Testis (tissue), 2 donors: ENCODE data around the gene GYPC.

Experiments
- CTCF ChIP-seq, 3 experiments: fragments of 450-650 bp in 2 of 3; fragments of 200-600 bp in 1 of 3; sonication (generic) in 1 of 3; IDR thresholded peaks; one replicate each; pipeline ENCODE4 v1.5.1; 2016 to 2019; ENCODE audit warnings: antibody characterized with exemption in 3 of 3, mild to moderate bottlenecking in 2 of 3, moderate library complexity in 1 of 3
- POLR2A ChIP-seq: fragments of 450-650 bp; IDR thresholded peaks from one replicate; pipeline ENCODE4 v1.6.1; 2017; ENCODE audit warnings: antibody characterized with exemption, mild to moderate bottlenecking, moderate library complexity

GRCh38 chr2:126635281-126635680 is 20.7 kb upstream of the GYPC start:
- TF ChIP-seq CTCF (IDR thresholded peaks at IDR 0.05) (no peak), POLR2A (no peak)
